Thyroid gland (tissue), 4 donors: Measurements from ENCODE around the gene TPRG1.

Source experiments
- CTCF ChIP-seq, 6 experiments: fragments of 200-600 bp in 3 of 6; fragments of 450-650 bp in 3 of 6; sonication (generic) in 3 of 6; IDR thresholded peaks; one replicate each; pipeline ENCODE4 v1.5.1; 2016 to 2019; ENCODE audit warnings: antibody characterized with exemption in 6 of 6, mild to moderate bottlenecking in 2 of 6, inconsistent platforms in 1 of 6, moderate library complexity in 1 of 6
- POLR2A ChIP-seq, 2 donors: fragments of 450-650 bp; IDR thresholded peaks; one replicate each; pipeline ENCODE4 v1.6.1; 2017; ENCODE audit warnings: antibody characterized with exemption in 2 of 2, mild to moderate bottlenecking in 2 of 2, moderate library complexity in 1 of 2

GRCh38 chr3:189282189-189282588 lies 110.4 kb downstream of the TPRG1 start:
- TF ChIP-seq POLR2A (IDR thresholded peaks at IDR 0.05), result no peak
- no peak for TF ChIP-seq CTCF (IDR thresholded peaks at IDR 0.05)
